Stimulated activated CD4-positive, alpha-beta T cell treated with anti-CD3 and anti-CD28 coated beads, Interleukin-12 subunit alpha, Interleukin-12 subunit beta, amount 100 ng/mL, for 4 hours (primary cell): ENCODE data around the gene ZDHHC20.

Experiments
- DNase-seq: peaks from one replicate; pipeline ENCODE4 v3.0.0-alpha.2; 2020

Gene ZDHHC20

GRCh38 chr13:21360463-21360862 is 98.6 kb downstream of the ZDHHC20 start:
- DNase-seq = no peak

GRCh38 chr13:21359855-21360254 is 99.2 kb downstream of the ZDHHC20 start:
- no peak for DNase-seq

- no peak for DNase-seq
Measured at GRCh38 chr13:21355304-21355703, 103.8 kb downstream of the ZDHHC20 start.

- no peak for DNase-seq
Measured at GRCh38 chr13:21354721-21355120, 104.4 kb downstream of the ZDHHC20 start.

- DNase-seq = no peak
Measured at GRCh38 chr13:21348488-21349120, 110.5 kb downstream of the ZDHHC20 start.

GRCh38 chr13:21347753-21348318 is 111.3 kb downstream of the ZDHHC20 start:
- no peak for DNase-seq

- DNase-seq = no peak
Measured at GRCh38 chr13:21344662-21345176, 114.4 kb downstream of the ZDHHC20 start.

GRCh38 chr13:21343659-21344058 is 115.4 kb downstream of the ZDHHC20 start:
- no peak for DNase-seq

- DNase-seq = no peak
Measured at GRCh38 chr13:21342699-21343442, 116.2 kb downstream of the ZDHHC20 start.

GRCh38 chr13:21341637-21342422 is 117.3 kb downstream of the ZDHHC20 start:
- no peak for DNase-seq

GRCh38 chr13:21338639-21339278 is 120.3 kb downstream of the ZDHHC20 start:
- DNase-seq = no peak

GRCh38 chr13:21338156-21338555 is 120.9 kb downstream of the ZDHHC20 start:
- no peak for DNase-seq

- no peak for DNase-seq
Measured at GRCh38 chr13:21336609-21337349, 122.3 kb downstream of the ZDHHC20 start.

- no peak for DNase-seq
Measured at GRCh38 chr13:21333186-21333585, 125.9 kb downstream of the ZDHHC20 start.

GRCh38 chr13:21330126-21330861 is 128.8 kb downstream of the ZDHHC20 start:
- no peak for DNase-seq

GRCh38 chr13:21328836-21329477 is 130.1 kb downstream of the ZDHHC20 start:
- DNase-seq = no peak

GRCh38 chr13:21328201-21328600 is 130.9 kb downstream of the ZDHHC20 start:
- DNase-seq = no peak

- DNase-seq = no peak
Measured at GRCh38 chr13:21326155-21327031, 132.7 kb downstream of the ZDHHC20 start.

- DNase-seq = no peak
Measured at GRCh38 chr13:21324803-21325202, 134.3 kb downstream of the ZDHHC20 start.

GRCh38 chr13:21322988-21323387 is 136.1 kb downstream of the ZDHHC20 start:
- DNase-seq = no peak
